ENCODE results near the gene MR1. TPM values are rescaled to one million over a fixed set of nuclear protein-coding genes. Genes with fewer than 3 reads are reported as not detected.

The MR1 gene
- total and polyA plus RNA-seq, 9 of the 15 experiments (the other 6 are each of a cell fraction or from before 2014, with no cell fraction given) = 9.7 to 21.7 (median 15.6) TPM

DNA sequence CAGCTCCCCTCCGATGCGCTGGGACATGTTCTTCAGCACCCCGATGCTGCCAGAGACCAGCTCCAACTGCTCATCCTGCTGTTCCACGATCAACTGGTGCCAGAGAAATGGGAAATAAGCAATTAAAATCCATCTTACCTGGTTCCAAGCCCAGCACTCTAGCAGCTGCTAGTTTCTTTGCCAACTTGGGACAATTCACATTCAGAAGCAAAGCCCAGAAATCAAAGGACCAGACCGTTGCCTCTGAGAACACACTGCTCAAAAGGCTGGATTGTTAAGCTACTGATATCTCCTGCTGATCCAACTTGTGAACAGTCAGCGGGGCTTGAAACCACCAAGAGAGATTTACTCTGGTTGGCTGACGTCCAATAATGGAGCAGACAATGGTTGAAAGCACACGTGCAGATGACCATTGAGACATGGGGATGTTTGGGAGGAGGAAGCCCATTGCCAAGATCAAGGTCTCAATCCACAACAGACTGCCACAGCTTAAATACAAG, 45.5 kb upstream of the MR1 start:
- TF ChIP-seq BHLHE40 (IDR thresholded peaks at IDR 0.05; ENCODE audit: low read length) (0 out of 2 replicates have a peak, but pooled peaks have one; percentile 28), ZNF140 (CRISPR knock-in tag; IDR thresholded peaks at IDR 0.05) (no peak), NFIC (IDR thresholded peaks at IDR 0.05) (peak; percentile 46)
- Histone ChIP-seq H3K4me3 (no peak overlapping the region), H4K20me1 (replicated peaks; ENCODE audit: control insufficient read depth, insufficient read depth, low read length) (0 out of 2 replicates have a peak, but pooled peaks cover 4% of the 10 kb centered on the region), H2AFZ (ENCODE audit: low read depth, low read length) (no peak overlapping the region), H3K79me2 (ENCODE audit: control insufficient read depth, insufficient read depth, low read length) (no peaks in the 10 kb centered on the region), H3K4me2 (ENCODE audit: insufficient read depth, low read length) (no peak overlapping the region), H3K27ac (ENCODE audit: extremely low read depth, low read depth, low read length) (no peak overlapping the region), H3K4me1 (replicated peaks in 1 of 2; ENCODE audit: control insufficient read depth in 2 of 2, insufficient read depth in 2 of 2, low read length in 2 of 2) (no peaks in the 10 kb centered on the region), H3K27me3 (ENCODE audit: control insufficient read depth in 2 of 2, insufficient read depth in 2 of 2, low read length in 2 of 2) (no peaks in the 10 kb centered on the region), H3K9ac (ENCODE audit: insufficient read depth in 1 of 2, low read depth in 2 of 2, low read length in 2 of 2) (peak overlapping the region in 1 of 2 experiments; percentile 43; a peak in 1 of 4 replicates), H3K9me1 (ENCODE audit: control insufficient read depth, insufficient read depth, low read length) (no peaks in the 10 kb centered on the region), H3K9me3 (replicated peaks; ENCODE audit: control insufficient read depth, insufficient read depth, low read depth, low read length) (no peaks in the 10 kb centered on the region), H3K36me3 (ENCODE audit: control insufficient read depth, insufficient read depth, low read length) (peaks cover 85% of the 10 kb centered on the region)
- POLR2A ChIA-PET = interaction anchor here (0.7 kb wide), 1 partner anchor 154 kb away, joined by 4 read pairs; no protein-coding TSS in a partner anchor
- intact Hi-C loops (cut with micrococcal nuclease) = no loop called here
- FAIRE-seq = no peak
- in situ Hi-C loops (cut with MboI) = no loop called here
- no TSS peak for BruUV-seq (replicated peaks)
- ATAC-seq = no peak
- CTCF ChIA-PET (ENCODE audit: low intra/inter-chr PET ratio) = no interaction called here
- DNase-seq (ENCODE audit: extremely low read depth in 1 of 4, low spot score in 3 of 4) = peak in 1 of 4 experiments; percentile 23
- 63% methylated on average over 8 of the region's 8 CpGs for WGBS (ENCODE audit: insufficient coverage, low coverage, missing lambda C conversion rate)

- H3K36me3 ChIP-seq (ENCODE audit: control insufficient read depth, insufficient read depth, low read length) = peaks cover 51% of the 10 kb centered on the region
- FAIRE-seq (no peak), ATAC-seq (peak; percentile 77), DNase-seq (ENCODE audit: extremely low read depth in 1 of 4, low spot score in 3 of 4) (peak in 2 of 4 experiments; percentile 14 to 30)
- H3K4me2 ChIP-seq (ENCODE audit: insufficient read depth, low read length) = no peak overlapping the region
- no peaks in the 10 kb centered on the region for H3K27me3 ChIP-seq (ENCODE audit: control insufficient read depth in 2 of 2, insufficient read depth in 2 of 2, low read length in 2 of 2)
- in situ Hi-C loops (cut with MboI) = no loop called here
- H3K79me2 ChIP-seq (ENCODE audit: control insufficient read depth, insufficient read depth, low read length) = no peaks in the 10 kb centered on the region
- H3K9me1 ChIP-seq (ENCODE audit: control insufficient read depth, insufficient read depth, low read length) = no peaks in the 10 kb centered on the region
- H2AFZ ChIP-seq (ENCODE audit: low read depth, low read length) = no peak overlapping the region
- H3K4me1 ChIP-seq (replicated peaks in 1 of 2; ENCODE audit: control insufficient read depth in 2 of 2, insufficient read depth in 2 of 2, low read length in 2 of 2) = no peaks in the 10 kb centered on the region
- no peak overlapping the region for H3K4me3 ChIP-seq
- 59% methylated on average over 3 of the region's 3 CpGs for WGBS (ENCODE audit: insufficient coverage, low coverage, missing lambda C conversion rate)
- ChIA-PET CTCF (ENCODE audit: low intra/inter-chr PET ratio) (no interaction called here), POLR2A (interaction anchor here (0.6 kb wide), 1 partner anchor 103 kb away, joined by 3 read pairs; no protein-coding TSS in a partner anchor)
- no peak overlapping the region for H3K9ac ChIP-seq (ENCODE audit: insufficient read depth in 1 of 2, low read depth in 2 of 2, low read length in 2 of 2)
- no peaks in the 10 kb centered on the region for H4K20me1 ChIP-seq (replicated peaks; ENCODE audit: control insufficient read depth, insufficient read depth, low read length)
- TF ChIP-seq ZNF316 (IDR thresholded peaks at IDR 0.05) = 0 out of 2 replicates have a peak, but pooled peaks have one; percentile 17
- peak; percentile 29; the same call in 1 of the 2 replicates for TF ChIP-seq USF2 (CRISPR knock-in tag; IDR thresholded peaks at IDR 0.05)
- TF ChIP-seq BHLHE40 (IDR thresholded peaks at IDR 0.05; ENCODE audit: low read length) = peak; percentile 65; the same call in 1 of the 2 replicates
- TF ChIP-seq, protein P1, sequence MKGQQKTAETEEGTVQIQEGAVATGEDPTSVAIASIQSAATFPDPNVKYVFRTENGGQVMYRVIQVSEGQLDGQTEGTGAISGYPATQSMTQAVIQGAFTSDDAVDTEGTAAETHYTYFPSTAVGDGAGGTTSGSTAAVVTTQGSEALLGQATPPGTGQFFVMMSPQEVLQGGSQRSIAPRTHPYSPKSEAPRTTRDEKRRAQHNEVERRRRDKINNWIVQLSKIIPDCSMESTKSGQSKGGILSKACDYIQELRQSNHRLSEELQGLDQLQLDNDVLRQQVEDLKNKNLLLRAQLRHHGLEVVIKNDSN (CRISPR knock-in tag; IDR thresholded peaks at IDR 0.05) = peak; percentile 59
- TF ChIP-seq ESRRB (CRISPR knock-in tag; IDR thresholded peaks at IDR 0.05; ENCODE audit: borderline replicate concordance) = no peak
- no TSS peak for BruUV-seq (replicated peaks)
- no peaks in the 10 kb centered on the region for H3K9me3 ChIP-seq (replicated peaks; ENCODE audit: control insufficient read depth, insufficient read depth, low read depth, low read length)
- intact Hi-C loops (cut with micrococcal nuclease) = no loop called here
- H3K27ac ChIP-seq (ENCODE audit: extremely low read depth, low read depth, low read length) = no peak overlapping the region
Measured at GRCh38 chr1:180994262-180994661, 39.5 kb upstream of the MR1 start.
